GF-D8 (cell line): ENCODE data around the gene ENPEP.

Experiments
- DNase-seq: peaks from one replicate; lab custom pipeline; 2025; lab: John Stamatoyannopoulos, UW

Gene ENPEP

DNA sequence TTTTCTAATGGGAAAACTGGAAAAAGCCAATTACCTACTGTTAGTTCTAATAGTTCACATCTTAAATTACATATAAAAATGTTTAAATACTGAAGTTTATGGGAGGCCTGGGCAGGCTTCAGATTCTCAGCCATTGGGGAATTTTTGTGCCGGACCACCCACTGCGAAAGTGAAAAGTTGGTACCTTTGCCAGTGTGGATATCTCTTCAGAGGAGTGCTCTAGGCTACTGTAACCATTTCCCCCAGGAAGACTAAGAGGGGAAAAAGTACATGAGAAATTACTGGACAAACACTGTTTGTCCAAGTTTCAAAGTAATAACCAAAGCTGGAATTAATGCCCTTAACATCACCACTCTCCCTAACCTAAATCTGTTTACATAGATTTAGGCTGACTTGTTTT lies 126.1 kb downstream of the ENPEP start:
- DNase-seq, result no peak

DNA sequence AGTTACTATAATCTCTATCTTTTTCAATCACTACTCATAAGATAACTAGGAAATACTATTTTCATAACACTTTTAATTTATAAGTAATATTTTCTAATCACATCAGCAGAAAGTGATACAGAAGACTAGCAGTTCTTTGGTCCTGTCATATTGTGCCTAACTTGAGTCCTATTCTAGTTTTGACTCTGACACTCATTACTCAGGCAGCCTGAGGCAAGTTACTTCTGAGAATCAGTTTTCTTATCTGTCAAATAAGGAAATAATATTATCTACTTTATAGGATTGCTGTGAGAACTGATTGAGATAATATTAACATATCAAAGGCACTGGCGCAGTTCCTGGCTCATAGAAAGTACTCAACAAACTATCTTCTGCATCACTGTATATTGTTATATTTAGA lies 129.1 kb downstream of the ENPEP start:
- no peak for DNase-seq

DNA sequence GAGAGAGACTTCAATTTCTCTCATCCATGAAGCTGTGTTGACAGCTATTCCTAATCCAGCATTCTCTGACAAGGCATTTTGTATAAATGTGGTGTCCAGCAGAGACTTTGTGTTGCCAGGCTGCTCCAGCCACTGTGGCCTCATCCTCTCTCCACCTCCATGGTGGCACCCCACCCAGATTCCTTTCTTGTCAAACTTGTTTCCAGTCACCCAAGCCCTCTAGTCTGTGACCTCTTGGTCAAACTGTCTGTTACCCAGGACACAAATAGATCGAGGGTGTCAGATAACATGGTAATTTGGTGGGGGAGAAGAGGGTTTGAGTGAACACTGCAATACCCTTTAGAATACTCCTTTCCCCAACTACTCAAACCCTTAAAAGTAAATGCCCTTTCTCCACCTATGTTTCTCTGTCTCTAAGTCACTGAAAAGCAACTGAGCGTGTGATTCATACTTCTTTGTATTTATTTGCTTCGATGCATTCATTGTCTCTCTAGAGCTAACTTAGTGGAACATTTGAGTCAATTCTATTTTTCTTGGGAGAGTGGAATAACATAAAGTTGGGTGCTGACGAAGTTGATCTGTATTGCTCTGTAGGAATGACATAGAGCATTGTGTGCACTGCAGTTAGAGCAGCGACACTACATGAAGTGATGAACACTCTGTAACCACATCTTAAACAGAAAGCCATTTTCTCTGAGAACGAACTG lies 133.2 kb downstream of the ENPEP start:
- DNase-seq, result no peak

GRCh38 chr4:110610620-110610939 lies 134.6 kb downstream of the ENPEP start:
- no peak for DNase-seq

- DNase-seq, result no peak
These were observed 135.2 kb downstream of the ENPEP start for GRCh38 chr4:110610940-110611831.

DNA sequence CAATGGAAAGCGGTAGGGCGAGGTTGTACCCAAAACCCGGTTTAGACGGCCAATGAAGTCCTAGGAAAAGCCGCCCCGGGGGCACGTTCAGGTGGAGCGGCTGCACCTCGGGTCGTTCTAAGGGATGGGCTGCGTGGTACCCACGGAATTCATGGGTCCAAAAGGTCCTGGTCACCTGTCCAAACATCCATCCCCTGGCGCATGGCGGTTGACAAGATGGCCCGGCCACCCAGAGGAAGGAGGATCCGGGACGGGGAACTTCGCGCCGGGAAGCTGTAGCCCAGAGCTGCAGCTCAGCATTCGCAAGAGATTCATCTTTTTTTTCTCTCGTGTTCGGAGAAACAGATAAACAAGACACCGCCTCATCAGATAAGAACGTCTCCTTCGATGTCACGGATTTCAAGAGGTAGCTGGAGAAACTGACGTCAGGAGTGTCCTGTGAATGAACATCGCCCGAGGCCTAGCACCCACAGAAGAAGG lies 136.1 kb downstream of the ENPEP start:
- DNase-seq, result no peak

- no peak for DNase-seq
These were observed 136.8 kb downstream of the ENPEP start for GRCh38 chr4:110612631-110613269.

- no peak for DNase-seq
These were observed 137.8 kb downstream of the ENPEP start for GRCh38 chr4:110613745-110614144.

GRCh38 chr4:110614173-110614963 lies 138.4 kb downstream of the ENPEP start:
- DNase-seq, result no peak
